ENCODE data around the gene CCND3. TPM values are rescaled to one million over a fixed set of nuclear protein-coding genes. Genes with fewer than 3 reads are reported as not detected.

The CCND3 gene
- polyA plus RNA-seq, 1 experiment: 25.8 TPM

DNA sequence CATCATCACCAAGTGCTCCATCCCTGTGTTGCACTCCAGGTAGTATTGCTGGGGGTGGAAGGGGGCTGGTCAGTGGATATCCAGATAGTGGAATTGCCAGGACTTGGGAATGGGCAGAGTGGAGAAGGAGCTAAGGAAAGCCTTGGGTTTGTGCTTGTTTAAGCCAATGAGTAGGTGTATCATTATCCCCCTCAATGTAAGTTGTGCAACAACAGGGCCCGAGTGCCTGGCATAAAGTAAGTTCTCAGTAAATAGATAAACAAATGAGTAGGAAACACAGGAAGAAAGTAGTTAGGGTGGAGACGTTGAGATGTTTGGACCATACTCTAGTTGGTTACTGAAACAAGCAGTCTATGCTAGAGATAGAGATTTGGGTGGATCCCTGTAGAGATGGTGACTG is 9.8 kb downstream of the CCND3 start:
- Histone ChIP-seq H3K9me3 (ENCODE audit: control insufficient read depth, insufficient read depth, low read length) (no peaks in the 10 kb centered on the region), H3K27me3 (ENCODE audit: control insufficient read depth, insufficient read depth, low read length) (no peaks in the 10 kb centered on the region), H3K4me3 (ENCODE audit: low read depth, low read length) (no peak overlapping the region), H3K27ac (ENCODE audit: low read depth, low read length) (no peak overlapping the region)
- ChIA-PET POLR2A (no interaction called here), CTCF (interaction anchor here (12.8 to 12.9 kb wide), 2 partner anchors 10 to 111 kb away, joined by 144 to 145 read pairs; partner anchors contain the start of genes BYSL and MED20)
- no peak for DNase-seq (ENCODE audit: low read depth, low spot score)
- no peak for TF ChIP-seq CTCF (IDR thresholded peaks at IDR 0.05; ENCODE audit: low read depth, low read length)

GRCh38 chr6:41929924-41930323 is 11.7 kb downstream of the CCND3 start:
- CTCF ChIA-PET: interaction anchor here (0.6 to 12.9 kb wide), 3 partner anchors 8 to 122 kb away, joined by 4 to 144 read pairs (median 5); partner anchors contain the start of genes BYSL and MED20
- Histone ChIP-seq H3K27me3 (ENCODE audit: control insufficient read depth, insufficient read depth, low read length) (no peaks in the 10 kb centered on the region), H3K27ac (ENCODE audit: low read depth, low read length) (no peak overlapping the region), H3K9me3 (ENCODE audit: control insufficient read depth, insufficient read depth, low read length) (no peaks in the 10 kb centered on the region), H3K4me3 (ENCODE audit: low read depth, low read length) (no peak overlapping the region)
- no peak for DNase-seq (ENCODE audit: low read depth, low spot score)
- POLR2A ChIA-PET: interaction anchor here (0.6 kb wide), 1 partner anchor 35 kb away, joined by 3 read pairs; the partner anchor contains the start of gene USP49
- TF ChIP-seq CTCF (IDR thresholded peaks at IDR 0.05; ENCODE audit: low read depth, low read length): no peak

GRCh38 chr6:41927253-41927652 is 14.4 kb downstream of the CCND3 start:
- POLR2A ChIA-PET: interaction anchor here (0.7 to 1.4 kb wide), 2 partner anchors 9 to 12 kb away, joined by 3 to 4 read pairs; no protein-coding TSS in a partner anchor
- CTCF ChIA-PET: interaction anchor here (0.7 to 1.9 kb wide), 4 partner anchors 9 to 140 kb away, joined by 4 to 9 read pairs (median 4); partner anchors contain the start of gene TOMM6
- no peak for TF ChIP-seq CTCF (IDR thresholded peaks at IDR 0.05; ENCODE audit: low read depth, low read length)
- Histone ChIP-seq H3K9me3 (ENCODE audit: control insufficient read depth, insufficient read depth, low read length) (no peaks in the 10 kb centered on the region), H3K4me3 (ENCODE audit: low read depth, low read length) (no peak overlapping the region), H3K27me3 (ENCODE audit: control insufficient read depth, insufficient read depth, low read length) (no peaks in the 10 kb centered on the region), H3K27ac (ENCODE audit: low read depth, low read length) (no peak overlapping the region)
- DNase-seq (ENCODE audit: low read depth, low spot score): no peak

DNA sequence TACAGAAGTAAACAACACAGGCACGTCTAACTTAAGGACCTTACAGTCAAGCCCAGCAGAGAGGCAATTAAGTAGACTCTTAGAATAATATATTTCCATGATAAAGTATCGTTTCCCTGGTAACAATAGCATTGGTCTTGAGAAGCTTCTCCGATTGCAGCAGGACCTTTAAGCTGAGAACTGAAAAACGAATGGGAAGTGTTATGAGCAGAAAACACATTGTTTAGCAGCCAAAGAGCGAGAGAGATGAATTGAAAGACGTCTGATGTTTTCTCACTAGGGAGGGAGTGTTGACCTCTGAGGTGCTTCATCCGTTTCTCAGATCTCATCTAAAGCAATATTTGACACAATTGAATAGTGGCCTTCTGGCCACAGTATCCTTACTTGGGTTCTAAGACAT is 19.5 kb downstream of the CCND3 start:
- Histone ChIP-seq H3K4me3 (ENCODE audit: low read depth, low read length) (peak overlapping the region; percentile 74), H3K9me3 (ENCODE audit: control insufficient read depth, insufficient read depth, low read length) (no peaks in the 10 kb centered on the region), H3K27ac (ENCODE audit: low read depth, low read length) (no peak overlapping the region), H3K27me3 (ENCODE audit: control insufficient read depth, insufficient read depth, low read length) (no peaks in the 10 kb centered on the region)
- no peak for TF ChIP-seq CTCF (IDR thresholded peaks at IDR 0.05; ENCODE audit: low read depth, low read length)
- ChIA-PET CTCF (interaction anchor here (0.6 to 3.1 kb wide), 10 partner anchors 9 to 141 kb away, joined by 3 to 144 read pairs (median 16); partner anchors contain the start of gene TOMM6), POLR2A (interaction anchor here (1.2 kb wide), 1 partner anchor 16 kb away, joined by 3 read pairs; no protein-coding TSS in a partner anchor)
- DNase-seq (ENCODE audit: low read depth, low spot score): no peak

DNA sequence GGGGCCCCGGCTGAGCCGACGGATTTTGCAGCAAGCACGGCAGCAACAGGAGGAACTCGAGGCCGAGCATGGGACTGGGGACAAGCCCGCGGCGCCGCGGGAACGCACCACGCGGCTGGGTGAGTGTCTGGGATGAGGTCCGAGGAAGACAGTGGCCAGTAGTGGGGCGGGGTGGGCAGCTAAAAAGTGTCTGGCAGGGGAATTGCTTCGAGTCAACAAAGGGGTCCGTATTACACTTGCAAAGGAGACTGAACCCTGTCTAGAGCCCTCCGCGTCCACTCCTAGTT is 20.0 kb downstream of the CCND3 start:
- no peak for TF ChIP-seq CTCF (IDR thresholded peaks at IDR 0.05; ENCODE audit: low read depth, low read length)
- Histone ChIP-seq H3K4me3 (ENCODE audit: low read depth, low read length) (peak overlapping the region; percentile 74), H3K27ac (ENCODE audit: low read depth, low read length) (peak overlapping the region; percentile 95), H3K27me3 (ENCODE audit: control insufficient read depth, insufficient read depth, low read length) (no peaks in the 10 kb centered on the region), H3K9me3 (ENCODE audit: control insufficient read depth, insufficient read depth, low read length) (no peaks in the 10 kb centered on the region)
- CTCF ChIA-PET: interaction anchor here (0.5 to 3.1 kb wide), 43 partner anchors 9 to 624 kb away, joined by 3 to 144 read pairs (median 9); partner anchors contain the start of genes CCND3, TAF8, TOMM6 and USP49
- DNase-seq (ENCODE audit: low read depth, low spot score): no peak
- POLR2A ChIA-PET: interaction anchor here (0.7 to 1.5 kb wide), 5 partner anchors 15 to 134 kb away, joined by 3 to 17 read pairs (median 6); partner anchors contain the start of genes TOMM6 and USP49
